ENCODE data around the gene R3HDM2.

R3HDM2 gene

DNA sequence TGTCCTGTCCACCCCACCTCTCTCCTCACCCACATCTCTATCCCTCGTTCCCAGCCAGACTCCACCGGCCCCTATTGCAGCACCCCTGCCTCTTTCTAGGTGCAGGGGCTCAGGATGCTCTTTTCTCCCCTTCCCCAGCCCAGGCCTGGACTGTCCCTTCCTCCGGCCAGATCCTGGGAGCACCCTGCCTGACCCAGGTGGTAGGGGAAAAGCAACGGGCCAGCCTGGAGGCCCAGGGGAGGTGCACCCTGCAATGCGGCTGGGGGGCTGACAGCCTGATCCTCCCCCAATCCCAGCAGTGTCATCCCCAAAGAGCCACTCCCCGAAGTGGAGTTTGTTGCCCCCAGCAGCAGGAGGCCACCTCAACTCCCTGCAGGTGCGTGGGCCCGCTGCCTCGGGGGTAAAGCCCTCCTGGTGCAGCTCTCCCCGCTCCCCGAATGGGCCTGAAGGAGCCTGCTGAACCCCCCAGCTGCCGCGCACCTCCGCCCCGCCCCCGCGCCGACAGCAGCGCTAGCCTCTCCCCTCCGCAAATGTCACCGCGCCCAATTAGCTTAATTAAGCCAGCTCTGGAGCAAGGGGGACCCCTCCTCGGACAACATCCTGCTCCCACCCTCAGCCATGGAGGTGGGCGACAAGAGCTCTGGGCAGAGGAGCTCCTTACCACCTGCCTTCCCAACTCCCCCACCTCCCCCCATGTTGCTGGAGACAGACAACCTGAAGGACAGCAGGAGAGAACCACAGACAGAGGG is 209.5 kb downstream of the R3HDM2 start:
- Histone ChIP-seq H3K9me3 (ENCODE audit: control insufficient read depth in 5 of 5, low read length in 5 of 5) (no peaks in the 10 kb centered on the region), H3K27me3 (ENCODE audit: control insufficient read depth in 5 of 5, insufficient read depth in 4 of 5, low read length in 5 of 5) (peaks cover 42 to 79% (median 63%) of the 10 kb centered on the region in 5 donors), H3K9ac (ENCODE audit: low read length in 5 of 5) (no peak overlapping the region), H3K4me3 (ENCODE audit: low read depth in 1 of 5, low read length in 5 of 5) (no peak overlapping the region), H3K4me1 (ENCODE audit: control insufficient read depth in 5 of 5, insufficient read depth in 5 of 5, low read length in 5 of 5) (peaks cover 0 to 46% (median 26%) of the 10 kb centered on the region in 5 donors), H3K36me3 (ENCODE audit: control insufficient read depth in 5 of 5, insufficient read depth in 5 of 5, low read length in 5 of 5) (no peaks in the 10 kb centered on the region), H3K27ac (ENCODE audit: low read depth, low read length) (no peak overlapping the region)

DNA sequence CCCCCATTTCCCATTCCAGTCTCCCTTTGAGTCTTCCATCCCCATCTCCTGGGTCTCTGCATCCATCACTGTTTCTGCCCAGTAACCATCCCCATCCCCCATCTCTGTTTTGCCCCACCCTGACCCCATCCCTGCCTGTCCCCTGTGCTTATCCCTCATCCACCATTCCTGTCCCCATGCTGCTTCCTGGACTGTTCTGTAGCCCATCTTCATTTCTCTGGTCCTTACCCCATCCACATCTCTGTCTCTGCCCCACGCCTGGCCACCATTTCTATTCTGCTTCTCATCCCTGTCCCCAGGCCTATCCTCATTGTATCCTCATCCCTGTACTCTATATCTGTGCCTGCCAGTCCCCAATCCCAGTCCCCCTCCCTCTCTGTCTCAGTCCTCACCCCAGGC is 210.1 kb downstream of the R3HDM2 start:
- H3K36me3 ChIP-seq (ENCODE audit: control insufficient read depth in 5 of 5, insufficient read depth in 5 of 5, low read length in 5 of 5) = no peaks in the 10 kb centered on the region
- peaks cover 0 to 51% (median 32%) of the 10 kb centered on the region in 5 donors for H3K4me1 ChIP-seq (ENCODE audit: control insufficient read depth in 5 of 5, insufficient read depth in 5 of 5, low read length in 5 of 5)
- H3K27me3 ChIP-seq (ENCODE audit: control insufficient read depth in 5 of 5, insufficient read depth in 4 of 5, low read length in 5 of 5) = peaks cover 39 to 80% (median 59%) of the 10 kb centered on the region in 5 donors
- H3K4me3 ChIP-seq (ENCODE audit: low read depth in 1 of 5, low read length in 5 of 5) = no peak overlapping the region
- H3K9ac ChIP-seq (ENCODE audit: low read length in 5 of 5) = no peak overlapping the region
- no peak overlapping the region for H3K27ac ChIP-seq (ENCODE audit: low read depth, low read length)
- no peaks in the 10 kb centered on the region for H3K9me3 ChIP-seq (ENCODE audit: control insufficient read depth in 5 of 5, low read length in 5 of 5)

DNA sequence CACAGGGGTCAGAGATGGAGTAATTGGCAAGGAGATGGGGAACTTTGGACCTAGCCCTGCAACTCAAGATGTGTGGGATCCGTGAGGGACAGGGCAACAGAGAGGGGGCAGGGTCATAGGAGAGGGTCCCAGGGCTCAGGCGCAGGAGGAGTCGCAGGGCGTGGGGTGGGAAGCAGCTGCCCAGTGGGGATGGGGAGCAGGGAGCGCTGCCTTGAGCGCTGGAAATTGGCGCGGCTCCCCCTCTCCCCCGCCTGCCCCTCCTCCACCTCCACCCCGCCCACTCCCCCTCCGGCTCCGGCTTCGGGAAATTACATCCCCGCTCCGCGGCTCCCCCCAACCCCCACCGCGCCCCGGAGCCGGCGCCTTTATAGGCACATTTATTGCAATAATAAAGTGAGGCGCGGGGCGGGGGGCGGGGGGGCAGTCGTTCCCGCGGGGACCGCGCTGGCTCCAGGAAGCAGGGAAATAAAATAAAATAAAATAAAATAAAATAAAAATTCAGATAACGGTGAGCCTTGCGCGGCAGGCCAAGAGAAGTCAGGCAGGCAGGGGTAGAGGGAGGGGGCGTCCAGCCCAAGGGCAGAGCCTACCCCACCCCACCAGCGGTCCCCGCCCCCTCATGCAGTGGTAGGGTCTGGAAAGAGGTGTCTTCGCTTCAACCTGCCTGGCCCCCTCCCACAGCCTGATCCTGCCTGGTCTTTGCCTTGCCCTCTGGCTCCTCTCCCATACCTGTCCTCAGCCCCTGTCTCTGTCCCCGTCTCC is 210.7 kb downstream of the R3HDM2 start:
- Histone ChIP-seq H3K4me3 (ENCODE audit: low read depth in 1 of 5, low read length in 5 of 5) (no peak overlapping the region), H3K27ac (ENCODE audit: low read depth, low read length) (no peak overlapping the region), H3K9ac (ENCODE audit: low read length in 5 of 5) (no peak overlapping the region), H3K4me1 (ENCODE audit: control insufficient read depth in 5 of 5, insufficient read depth in 5 of 5, low read length in 5 of 5) (peaks cover 0 to 50% (median 36%) of the 10 kb centered on the region in 5 donors), H3K36me3 (ENCODE audit: control insufficient read depth in 5 of 5, insufficient read depth in 5 of 5, low read length in 5 of 5) (no peaks in the 10 kb centered on the region), H3K9me3 (ENCODE audit: control insufficient read depth in 5 of 5, low read length in 5 of 5) (no peaks in the 10 kb centered on the region), H3K27me3 (ENCODE audit: control insufficient read depth in 5 of 5, insufficient read depth in 4 of 5, low read length in 5 of 5) (peaks cover 35 to 81% (median 60%) of the 10 kb centered on the region in 5 donors)

DNA sequence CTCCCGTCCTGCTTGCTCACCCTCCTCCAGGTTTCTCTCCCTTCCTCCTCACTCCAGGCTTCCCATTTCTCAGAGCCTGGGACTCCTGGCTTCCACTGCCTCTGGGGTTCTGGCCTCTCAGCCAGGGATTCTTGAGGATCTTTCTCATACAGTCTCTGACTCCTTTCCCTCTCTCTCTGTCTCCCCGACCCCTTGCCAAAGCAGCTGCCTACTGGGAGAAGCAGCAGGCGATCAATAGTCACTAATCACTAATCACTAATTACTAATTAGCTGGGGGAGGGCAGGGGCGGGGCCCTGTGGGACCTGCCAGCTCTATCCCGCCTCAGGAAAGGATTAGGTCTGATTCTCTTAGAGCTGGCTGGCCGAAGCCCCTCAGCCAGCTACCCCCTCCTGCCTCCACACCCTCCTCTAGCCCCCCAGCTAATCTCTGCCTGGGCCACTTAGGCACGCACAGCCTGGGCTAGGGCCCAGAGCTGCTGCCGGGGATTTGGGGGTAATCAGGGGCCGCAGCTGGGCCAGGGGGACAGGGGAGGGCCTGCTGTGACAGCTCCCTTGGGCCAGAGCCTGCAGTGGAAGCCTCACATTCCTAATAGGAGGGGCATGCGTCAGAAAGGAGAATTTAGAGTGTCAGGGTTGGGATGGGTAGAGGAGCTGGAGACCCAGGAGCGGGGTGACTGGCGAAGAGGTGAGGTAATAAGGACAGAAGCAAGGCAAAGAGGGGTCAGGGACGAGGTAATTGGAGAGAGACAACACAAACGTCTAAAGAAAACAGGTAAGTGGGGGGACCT is 211.4 kb downstream of the R3HDM2 start:
- Histone ChIP-seq H3K27ac (ENCODE audit: low read depth, low read length) (no peak overlapping the region), H3K9me3 (ENCODE audit: control insufficient read depth in 5 of 5, low read length in 5 of 5) (no peaks in the 10 kb centered on the region), H3K27me3 (ENCODE audit: control insufficient read depth in 5 of 5, insufficient read depth in 4 of 5, low read length in 5 of 5) (peaks cover 32 to 75% (median 61%) of the 10 kb centered on the region in 5 donors), H3K36me3 (ENCODE audit: control insufficient read depth in 5 of 5, insufficient read depth in 5 of 5, low read length in 5 of 5) (no peaks in the 10 kb centered on the region), H3K9ac (ENCODE audit: low read length in 5 of 5) (no peak overlapping the region), H3K4me1 (ENCODE audit: control insufficient read depth in 5 of 5, insufficient read depth in 5 of 5, low read length in 5 of 5) (peaks cover 0 to 44% (median 35%) of the 10 kb centered on the region in 5 donors), H3K4me3 (ENCODE audit: low read depth in 1 of 5, low read length in 5 of 5) (no peak overlapping the region)

DNA sequence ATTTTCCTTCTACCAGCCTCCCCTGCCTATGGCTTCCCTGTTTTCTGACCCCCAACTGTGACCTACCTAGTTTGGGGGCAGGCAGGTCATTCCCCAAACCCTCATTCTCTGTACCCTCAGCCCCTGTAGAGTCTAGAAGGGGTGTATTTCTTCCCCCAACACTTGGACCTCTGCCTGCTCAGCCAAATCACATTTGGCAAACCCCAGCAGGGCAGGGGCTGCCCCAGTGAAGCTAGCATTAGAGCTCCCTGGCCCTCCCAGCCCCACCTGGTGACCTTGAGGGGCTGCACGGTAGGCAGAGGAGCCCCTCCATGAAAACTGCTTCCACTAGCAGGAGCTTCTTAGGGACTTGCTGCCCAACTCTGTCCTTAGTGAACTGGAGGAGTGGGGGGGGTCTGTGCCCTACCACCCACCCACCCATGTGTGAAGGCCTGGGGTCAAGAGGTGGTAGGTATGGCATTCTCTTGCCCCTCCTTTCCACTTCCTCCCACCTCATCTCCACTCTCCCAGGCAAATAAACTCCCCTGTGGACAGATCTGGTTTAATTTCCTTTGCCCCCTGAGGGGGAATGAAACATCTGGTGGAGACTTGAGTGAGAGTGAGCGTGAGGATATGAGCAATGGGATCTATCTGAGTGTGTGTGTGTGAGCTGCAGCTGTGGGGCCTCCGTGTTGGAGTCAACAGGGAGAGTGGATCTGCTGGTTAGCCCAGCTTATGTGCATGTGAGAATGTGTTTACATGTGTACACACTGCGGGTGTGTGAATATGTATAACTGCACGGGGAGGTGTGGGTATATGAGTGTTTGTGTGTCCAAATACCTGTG is 212.6 kb downstream of the R3HDM2 start:
- Histone ChIP-seq H3K9ac (ENCODE audit: low read length in 5 of 5) (no peak overlapping the region), H3K4me1 (ENCODE audit: control insufficient read depth in 5 of 5, insufficient read depth in 5 of 5, low read length in 5 of 5) (peaks cover 0 to 48% (median 36%) of the 10 kb centered on the region in 5 donors), H3K27ac (ENCODE audit: low read depth, low read length) (no peak overlapping the region), H3K9me3 (ENCODE audit: control insufficient read depth in 5 of 5, low read length in 5 of 5) (no peaks in the 10 kb centered on the region), H3K4me3 (ENCODE audit: low read depth in 1 of 5, low read length in 5 of 5) (no peak overlapping the region), H3K36me3 (ENCODE audit: control insufficient read depth in 5 of 5, insufficient read depth in 5 of 5, low read length in 5 of 5) (peaks cover 0 to 7% (median 2%) of the 10 kb centered on the region in 5 donors), H3K27me3 (ENCODE audit: control insufficient read depth in 5 of 5, insufficient read depth in 4 of 5, low read length in 5 of 5) (peaks cover 27 to 70% (median 58%) of the 10 kb centered on the region in 5 donors)

DNA sequence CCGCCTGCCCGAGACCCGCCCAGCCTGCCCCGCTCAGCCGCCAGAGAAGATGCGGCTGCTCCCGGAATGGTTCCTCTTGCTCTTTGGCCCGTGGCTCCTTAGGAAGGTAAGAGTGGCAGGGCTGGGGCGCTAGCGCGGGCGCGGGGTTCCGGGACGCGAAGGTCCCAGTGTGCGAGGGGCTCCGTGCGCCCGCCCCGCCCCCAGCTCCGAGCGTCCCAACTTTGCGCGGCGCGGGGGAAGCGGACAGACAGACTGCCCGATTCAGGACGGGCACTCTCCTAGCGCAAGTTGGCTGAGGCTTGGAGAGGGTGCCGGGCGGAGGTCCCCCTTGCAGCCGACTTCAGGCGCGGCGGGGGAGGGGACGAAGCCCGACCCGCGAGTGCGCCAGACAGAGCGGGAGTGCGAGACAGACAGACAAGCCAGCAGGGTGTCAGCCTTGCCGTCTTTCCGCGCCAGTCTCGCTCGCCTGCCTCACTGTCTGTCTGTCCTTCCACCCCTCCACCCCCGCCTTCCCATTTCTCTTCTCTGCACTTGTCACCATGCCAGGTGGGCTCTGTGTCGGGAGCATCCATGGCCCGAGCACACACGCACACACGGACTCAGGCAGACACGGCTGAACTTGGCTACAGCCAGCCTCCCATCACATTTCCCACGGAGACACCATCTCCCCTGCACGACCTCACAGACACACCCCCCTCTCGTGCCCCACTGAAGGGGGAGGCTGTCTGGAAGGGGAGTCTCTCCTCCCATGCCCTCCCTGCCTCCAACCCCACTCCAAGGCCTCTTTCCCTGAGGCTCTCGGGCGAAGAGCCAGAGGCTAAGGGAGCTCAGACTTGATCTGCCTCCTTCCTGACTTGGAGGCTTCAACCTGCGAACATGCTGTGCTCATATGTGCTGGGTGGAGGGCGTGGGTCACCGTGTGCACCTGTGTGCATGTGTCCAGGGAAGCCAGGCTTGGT is 213.6 kb downstream of the R3HDM2 start:
- peaks cover 0 to 53% (median 39%) of the 10 kb centered on the region in 5 donors for H3K4me1 ChIP-seq (ENCODE audit: control insufficient read depth in 5 of 5, insufficient read depth in 5 of 5, low read length in 5 of 5)
- peaks cover 23 to 60% (median 49%) of the 10 kb centered on the region in 5 donors for H3K27me3 ChIP-seq (ENCODE audit: control insufficient read depth in 5 of 5, insufficient read depth in 4 of 5, low read length in 5 of 5)
- H3K9ac ChIP-seq (ENCODE audit: low read length in 5 of 5) = peak overlapping the region in 1 of 5 donors; percentile 14
- H3K4me3 ChIP-seq (ENCODE audit: low read depth in 1 of 5, low read length in 5 of 5) = peak overlapping the region in 4 of 5 donors; percentile 32 to 59 (median 48)
- no peak overlapping the region for H3K27ac ChIP-seq (ENCODE audit: low read depth, low read length)
- H3K9me3 ChIP-seq (ENCODE audit: control insufficient read depth in 5 of 5, low read length in 5 of 5) = no peaks in the 10 kb centered on the region
- H3K36me3 ChIP-seq (ENCODE audit: control insufficient read depth in 5 of 5, insufficient read depth in 5 of 5, low read length in 5 of 5) = peaks cover 0 to 13% (median 6%) of the 10 kb centered on the region in 5 donors

DNA sequence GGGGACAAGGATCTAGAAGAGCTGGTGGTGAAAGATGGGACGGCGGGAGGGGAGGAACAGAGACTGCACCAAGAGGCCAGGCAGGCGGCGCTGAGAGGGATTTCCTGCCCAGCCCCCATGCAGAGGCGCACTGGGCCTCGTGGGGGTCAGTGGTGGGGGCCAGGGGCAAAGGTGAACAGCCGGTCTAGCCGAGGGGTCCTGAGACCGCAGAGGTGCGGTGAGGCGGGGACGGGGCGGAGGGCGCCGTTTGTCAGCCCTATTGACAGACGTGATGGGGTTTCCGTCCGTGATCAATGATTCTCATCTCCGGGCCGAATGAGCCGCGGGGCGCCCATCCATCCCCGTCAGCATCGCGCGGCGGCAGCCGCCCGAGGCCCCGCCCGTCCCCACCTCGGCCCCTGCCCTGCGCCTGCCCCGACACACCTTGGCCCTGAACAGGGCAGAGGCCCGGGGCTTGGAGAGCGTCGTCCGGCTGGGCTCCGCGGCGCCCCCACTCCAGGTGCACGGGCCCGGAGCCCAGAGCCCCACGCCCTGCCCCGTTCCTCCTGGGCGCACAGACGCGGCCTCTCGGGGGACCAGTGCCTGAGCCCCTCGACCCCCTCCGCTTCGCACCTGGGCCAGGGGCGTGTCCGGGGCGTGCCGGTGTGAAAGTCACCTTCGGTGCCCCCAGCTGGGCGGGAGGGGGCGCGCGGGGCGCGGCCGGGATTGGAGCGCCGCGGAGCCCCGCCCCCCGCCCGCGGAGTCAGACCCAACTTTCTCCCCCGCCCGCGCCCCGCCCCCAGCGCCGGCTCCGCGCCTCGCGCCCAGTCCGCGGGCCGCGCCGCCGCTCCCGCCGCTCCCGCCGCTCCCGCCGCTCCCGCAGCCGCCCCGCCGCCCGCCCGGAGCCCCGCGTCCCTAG is 214.6 kb downstream of the R3HDM2 start, which contains the start of gene NXPH4:
Gene NXPH4 (plus strand): TSS at position 781 of the 898 bp plus-strand sequence. CDS start 176 bp downstream, outside the sequence.
- Histone ChIP-seq H3K36me3 (ENCODE audit: control insufficient read depth in 5 of 5, insufficient read depth in 5 of 5, low read length in 5 of 5) (peaks cover 0 to 22% (median 16%) of the 10 kb centered on the region in 5 donors), H3K27ac (ENCODE audit: low read depth, low read length) (no peak within 1 kb of the TSS), H3K9me3 (ENCODE audit: control insufficient read depth in 5 of 5, low read length in 5 of 5) (no peaks in the 10 kb centered on the region), H3K27me3 (ENCODE audit: control insufficient read depth in 5 of 5, insufficient read depth in 4 of 5, low read length in 5 of 5) (peaks cover 15 to 53% (median 43%) of the 10 kb centered on the region in 5 donors), H3K4me1 (ENCODE audit: control insufficient read depth in 5 of 5, insufficient read depth in 5 of 5, low read length in 5 of 5) (peaks cover 0 to 53% (median 39%) of the 10 kb centered on the region in 5 donors), H3K9ac (ENCODE audit: low read length in 5 of 5) (peak within 1 kb of the TSS in 1 of 5 donors; percentile 14), H3K4me3 (ENCODE audit: low read depth in 1 of 5, low read length in 5 of 5) (peak within 1 kb of the TSS in 4 of 5 donors; percentile 32 to 59 (median 48))

DNA sequence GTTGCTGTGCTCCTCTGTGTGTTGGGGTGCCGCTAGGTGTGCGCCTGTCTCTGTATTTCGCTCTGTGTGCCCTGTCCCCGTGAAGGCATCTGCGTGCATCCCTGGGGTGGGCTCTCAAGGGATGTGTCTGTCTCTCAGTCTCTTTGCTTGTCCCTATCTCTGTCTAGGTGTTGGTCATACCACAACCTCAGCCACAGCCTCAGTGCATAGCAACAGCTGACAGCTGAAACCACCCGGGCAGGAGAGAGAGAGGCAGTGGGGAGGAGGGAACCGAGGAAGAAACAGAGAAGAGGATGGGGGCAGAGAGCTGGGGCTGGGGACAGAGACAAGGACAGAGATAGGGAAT is 215.2 kb downstream of the R3HDM2 start:
- H3K9ac ChIP-seq (ENCODE audit: low read length in 5 of 5) = no peak overlapping the region
- H3K4me3 ChIP-seq (ENCODE audit: low read depth in 1 of 5, low read length in 5 of 5) = no peak overlapping the region
- no peak overlapping the region for H3K27ac ChIP-seq (ENCODE audit: low read depth, low read length)
- H3K27me3 ChIP-seq (ENCODE audit: control insufficient read depth in 5 of 5, insufficient read depth in 4 of 5, low read length in 5 of 5) = peaks cover 10 to 47% (median 36%) of the 10 kb centered on the region in 5 donors
- no peaks in the 10 kb centered on the region for H3K9me3 ChIP-seq (ENCODE audit: control insufficient read depth in 5 of 5, low read length in 5 of 5)
- peaks cover 0 to 53% (median 39%) of the 10 kb centered on the region in 5 donors for H3K4me1 ChIP-seq (ENCODE audit: control insufficient read depth in 5 of 5, insufficient read depth in 5 of 5, low read length in 5 of 5)
- peaks cover 0 to 28% (median 22%) of the 10 kb centered on the region in 5 donors for H3K36me3 ChIP-seq (ENCODE audit: control insufficient read depth in 5 of 5, insufficient read depth in 5 of 5, low read length in 5 of 5)

All from subcutaneous abdominal adipose tissue (tissue), 5 donors.